NCI-H82 treated with DMSO at 0.1 percent for 48 hours (cell line): Measurements from ENCODE around the gene IFI16.
A peak's percentile ranks its signal among the peaks of the same experiment; 100 is the strongest.

Experiments used
- DNase-seq: peaks from one replicate; lab custom pipeline; 2025; ENCODE audit not compliant: unreplicated experiment; lab: John Stamatoyannopoulos, UW

Gene IFI16

GRCh38 chr1:159009704-159010361 is at the start of gene IFI16:
TSS of gene IFI16 (plus strand) at chr1:159009907. CDS start at chr1:159014681, 4,774 bp downstream.
- DNase-seq = no peak

- DNase-seq = no peak
Observed at GRCh38 chr1:158961178-158961577, 48.5 kb upstream of the IFI16 start.

GRCh38 chr1:158962983-158963382 is 46.7 kb upstream of the IFI16 start:
- DNase-seq = no peak

- DNase-seq = no peak
Observed at GRCh38 chr1:158969166-158969565, 40.5 kb upstream of the IFI16 start.

GRCh38 chr1:158969855-158970254 is 39.9 kb upstream of the IFI16 start:
- DNase-seq = no peak

- no peak for DNase-seq
Observed at GRCh38 chr1:158972841-158973240, 36.9 kb upstream of the IFI16 start.

GRCh38 chr1:158976219-158976618 is 33.5 kb upstream of the IFI16 start:
- DNase-seq = no peak

GRCh38 chr1:158978730-158979129 is 31.0 kb upstream of the IFI16 start:
- DNase-seq = no peak

GRCh38 chr1:158979229-158979628 is 30.5 kb upstream of the IFI16 start:
- DNase-seq = no peak

GRCh38 chr1:158983235-158983634 is 26.5 kb upstream of the IFI16 start:
- DNase-seq = no peak

GRCh38 chr1:158984386-158984785 is 25.3 kb upstream of the IFI16 start:
- DNase-seq = no peak

GRCh38 chr1:158989424-158989823 is 20.3 kb upstream of the IFI16 start:
- DNase-seq = no peak

GRCh38 chr1:158992787-158993312 is 16.9 kb upstream of the IFI16 start:
- DNase-seq = no peak

GRCh38 chr1:158996998-158997397 is 12.7 kb upstream of the IFI16 start:
- no peak for DNase-seq

- no peak for DNase-seq
Observed at GRCh38 chr1:158998037-158998780, 11.5 kb upstream of the IFI16 start.

GRCh38 chr1:158998781-158999161 is 10.9 kb upstream of the IFI16 start:
- DNase-seq = peak; percentile 37

- DNase-seq = no peak
Observed at GRCh38 chr1:158999316-159000069, 10.2 kb upstream of the IFI16 start.

- no peak for DNase-seq
Observed at GRCh38 chr1:159000070-159000409, 9.7 kb upstream of the IFI16 start.

GRCh38 chr1:159000625-159001024 is 9.1 kb upstream of the IFI16 start:
- no peak for DNase-seq

GRCh38 chr1:159005161-159005560 is 4.5 kb upstream of the IFI16 start:
- no peak for DNase-seq

GRCh38 chr1:159005676-159006075 is 4.0 kb upstream of the IFI16 start:
- DNase-seq = peak; percentile 95
